ENCODE results near the gene TXNDC11.

Gene TXNDC11

GRCh38 chr16:11716336-11716735, 26.3 kb downstream of the TXNDC11 start:
- no peak for TF ChIP-seq CTCF (IDR thresholded peaks at IDR 0.05; ENCODE audit: low read depth, low read length)

DNA sequence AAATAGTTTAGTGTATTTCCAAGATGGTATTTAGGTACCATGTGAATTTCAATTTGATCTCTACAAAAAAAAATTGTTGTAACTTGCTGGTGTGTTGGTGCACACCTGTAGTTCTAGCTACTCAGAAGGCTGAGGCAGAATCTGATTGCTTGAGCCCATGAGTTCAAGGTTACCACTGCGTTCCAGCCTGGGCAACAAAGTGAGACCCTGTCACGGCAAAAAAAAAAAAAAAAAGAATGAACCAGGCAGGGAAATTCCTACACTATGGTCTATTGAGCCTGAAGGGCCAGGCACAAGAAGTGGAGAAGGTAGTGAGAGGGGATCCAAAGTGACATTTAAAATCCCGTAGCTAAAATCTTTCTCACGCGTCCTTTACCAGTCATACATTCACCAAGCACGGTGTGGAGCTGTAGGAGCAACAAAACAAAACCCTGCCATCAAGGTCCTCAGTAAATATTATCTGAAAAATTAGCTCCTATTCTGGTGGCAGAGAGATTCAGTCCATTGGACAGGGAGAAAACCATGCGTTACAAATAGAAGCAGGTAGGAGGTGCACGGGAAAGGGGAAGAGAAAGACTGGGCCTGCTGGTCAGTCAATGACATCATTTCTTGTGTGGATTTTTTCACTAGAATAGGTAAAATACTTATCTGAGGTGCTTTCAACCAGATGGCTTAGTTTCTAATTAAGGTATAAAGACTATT, 27.3 kb downstream of the TXNDC11 start:
- DNase-seq (ENCODE audit: extremely low read depth, low read depth), result no peak
- TF ChIP-seq CTCF (IDR thresholded peaks at IDR 0.05; ENCODE audit: low read depth, low read length), result no peak

More at GRCh38 chr16:11716336-11716735, 26.3 kb downstream of the TXNDC11 start:
- no peak for DNase-seq (ENCODE audit: extremely low read depth, low read depth)

- no peak for DNase-seq (ENCODE audit: extremely low read depth, low read depth)
- no peak for TF ChIP-seq CTCF (IDR thresholded peaks at IDR 0.05; ENCODE audit: low read depth, low read length)
These were observed 30.5 kb downstream of the TXNDC11 start for GRCh38 chr16:11712122-11712521.

DNA sequence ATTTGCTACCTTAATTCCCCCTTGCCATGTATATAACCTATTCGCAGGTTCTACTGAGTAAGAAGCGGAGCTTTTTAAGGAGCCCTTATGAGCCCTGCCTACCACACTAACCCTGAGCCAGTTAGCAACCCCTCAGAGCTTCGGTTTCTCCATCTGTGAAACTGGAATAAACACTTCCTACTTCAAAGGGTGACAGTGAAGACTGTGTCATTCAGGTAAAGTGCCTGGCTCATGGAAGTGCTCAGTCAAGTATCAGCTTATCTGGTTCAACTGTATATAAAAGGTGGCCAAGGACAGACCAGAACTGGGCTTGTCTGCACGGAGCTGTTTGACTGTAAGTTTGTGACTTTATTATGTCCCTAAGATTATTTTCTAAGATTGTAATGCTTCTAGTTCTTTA, 31.0 kb downstream of the TXNDC11 start:
- no peak for DNase-seq (ENCODE audit: extremely low read depth, low read depth)
- TF ChIP-seq CTCF (IDR thresholded peaks at IDR 0.05; ENCODE audit: low read depth, low read length), result no peak

GRCh38 chr16:11708421-11708820, 34.2 kb downstream of the TXNDC11 start:
- no peak for TF ChIP-seq CTCF (IDR thresholded peaks at IDR 0.05; ENCODE audit: low read depth, low read length)

DNA sequence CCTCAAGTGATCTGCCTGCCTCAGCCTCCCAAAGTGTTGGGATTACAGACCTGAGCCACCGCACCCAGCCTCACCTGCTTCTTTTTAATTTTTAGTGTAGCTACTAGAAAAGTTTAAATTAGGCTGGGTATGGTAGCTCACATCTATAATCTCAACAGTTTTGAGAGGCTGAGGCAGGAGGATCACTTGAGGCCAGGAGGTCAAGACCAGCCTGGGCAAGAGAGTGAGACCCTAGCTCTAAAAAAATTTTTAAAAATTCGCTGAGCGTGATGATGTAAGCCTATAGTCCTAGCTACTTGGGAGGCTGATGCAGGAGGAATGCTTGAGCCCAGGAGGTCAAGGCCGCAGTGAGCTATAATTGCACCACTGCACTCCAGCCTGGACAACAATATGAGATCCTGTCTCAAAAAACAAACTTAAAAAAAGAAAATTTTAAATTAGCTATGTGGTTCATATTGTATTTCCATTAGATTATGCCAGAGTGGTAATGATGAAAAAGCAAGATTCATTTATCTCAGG, 34.9 kb downstream of the TXNDC11 start:
- TF ChIP-seq CTCF (IDR thresholded peaks at IDR 0.05; ENCODE audit: low read depth, low read length), result no peak
- no peak for DNase-seq (ENCODE audit: extremely low read depth, low read depth)

More at GRCh38 chr16:11708421-11708820, 34.2 kb downstream of the TXNDC11 start:
- DNase-seq (ENCODE audit: extremely low read depth, low read depth), result no peak

GRCh38 chr16:11706180-11706742, 36.4 kb downstream of the TXNDC11 start:
- no peak for DNase-seq (ENCODE audit: extremely low read depth, low read depth)
- no peak for TF ChIP-seq CTCF (IDR thresholded peaks at IDR 0.05; ENCODE audit: low read depth, low read length)
